Ishikawa (cell line): ENCODE results near the gene MTAP.

Source experiments
- CEBPB ChIP-seq: IDR thresholded peaks from 2 replicates; pipeline ENCODE4 v1.6.1; 2012
- CREB1 ChIP-seq: IDR thresholded peaks from 2 replicates; pipeline ENCODE4 v1.6.1; 2012; ENCODE audit warnings: low read depth
- EGR1 ChIP-seq: IDR thresholded peaks from 2 replicates; pipeline ENCODE4 v1.6.1; 2012
- EP300 ChIP-seq: IDR thresholded peaks from 2 replicates; pipeline ENCODE4 v1.6.1; 2012; ENCODE audit warnings: borderline replicate concordance
- FOXM1 ChIP-seq: IDR thresholded peaks from 2 replicates; pipeline ENCODE4 v1.6.1; 2012; ENCODE audit warnings: low read depth, borderline replicate concordance
- MAX ChIP-seq: IDR thresholded peaks from 2 replicates; pipeline ENCODE4 v1.6.1; 2012
- NFIC ChIP-seq: IDR thresholded peaks from 2 replicates; pipeline ENCODE4 v1.6.1; 2012
- RAD21 ChIP-seq: IDR thresholded peaks from 2 replicates; pipeline ENCODE4 v1.6.1; 2012; ENCODE audit warnings: low read depth
- REST ChIP-seq: IDR thresholded peaks from 2 replicates; pipeline ENCODE4 v1.6.1; 2012; ENCODE audit warnings: low read depth, mild to moderate bottlenecking
- TAF1 ChIP-seq: IDR thresholded peaks from 2 replicates; pipeline ENCODE4 v1.6.1; 2012; ENCODE audit warnings: low read depth, mild to moderate bottlenecking
- TCF12 ChIP-seq: IDR thresholded peaks from 2 replicates; pipeline ENCODE4 v1.6.1; 2012; ENCODE audit warnings: low read depth
- TEAD4 ChIP-seq: IDR thresholded peaks from 2 replicates; pipeline ENCODE4 v1.6.1; 2012
- USF1 ChIP-seq: IDR thresholded peaks from 2 replicates; pipeline ENCODE4 v1.6.1; 2012
- YY1 ChIP-seq: IDR thresholded peaks from 2 replicates; pipeline ENCODE4 v1.6.1; 2012; ENCODE audit warnings: low read depth
- ZBTB7A ChIP-seq: IDR thresholded peaks from 2 replicates; pipeline ENCODE4 v1.6.1; 2012; ENCODE audit warnings: low read depth

MTAP gene

GRCh38 chr9:21778304-21778703 is 24.1 kb upstream of the MTAP start:
- TF ChIP-seq EP300 (no peak), TEAD4 (no peak), FOXM1 (no peak), YY1 (no peak)

- TF ChIP-seq TAF1 (no peak), TCF12 (no peak), YY1 (no peak), EGR1 (no peak), TEAD4 (no peak), CREB1 (no peak), MAX (no peak), FOXM1 (no peak), REST (no peak), EP300 (no peak), NFIC (no peak), CEBPB (no peak), USF1 (no peak), RAD21 (no peak), ZBTB7A (no peak)
Measured at GRCh38 chr9:21779397-21779796, 23.0 kb upstream of the MTAP start.

GRCh38 chr9:21781656-21782055 is 20.8 kb upstream of the MTAP start:
- TF ChIP-seq CEBPB: no peak
- no peak for TF ChIP-seq REST
- TF ChIP-seq TAF1: no peak
- no peak for TF ChIP-seq RAD21
- no peak for TF ChIP-seq YY1
- no peak for TF ChIP-seq USF1
- TF ChIP-seq EGR1: no peak
- no peak for TF ChIP-seq TCF12
- TF ChIP-seq EP300: no peak
- TF ChIP-seq MAX: no peak
- no peak for TF ChIP-seq CREB1
- no peak for TF ChIP-seq FOXM1
- TF ChIP-seq ZBTB7A: no peak
- no peak for TF ChIP-seq NFIC
- TF ChIP-seq TEAD4: no peak

- TF ChIP-seq CREB1 (no peak), TEAD4 (no peak)
Measured at GRCh38 chr9:21782205-21782604, 20.2 kb upstream of the MTAP start.

GRCh38 chr9:21788752-21789151 is 13.7 kb upstream of the MTAP start:
- TF ChIP-seq NFIC (no peak), FOXM1 (no peak), ZBTB7A (no peak), CREB1 (no peak)

- peak; percentile 64 for TF ChIP-seq MAX
- TF ChIP-seq TEAD4: no peak
- TF ChIP-seq RAD21: peak; percentile 84
- TF ChIP-seq USF1: peak; percentile 62
Measured at GRCh38 chr9:21789541-21790037, 12.8 kb upstream of the MTAP start.

GRCh38 chr9:21795483-21795882 is 7.0 kb upstream of the MTAP start:
- TF ChIP-seq MAX: no peak
- no peak for TF ChIP-seq NFIC
- no peak for TF ChIP-seq FOXM1
- no peak for TF ChIP-seq RAD21
- no peak for TF ChIP-seq REST
- TF ChIP-seq USF1: no peak
- no peak for TF ChIP-seq YY1
- TF ChIP-seq CREB1: no peak
- no peak for TF ChIP-seq TAF1
- no peak for TF ChIP-seq EP300
- TF ChIP-seq CEBPB: no peak
- no peak for TF ChIP-seq TCF12
- TF ChIP-seq TEAD4: no peak
- TF ChIP-seq ZBTB7A: no peak
- TF ChIP-seq EGR1: no peak
